H1 (cell line): Measurements from ENCODE around the gene SLC66A1. TPM values are rescaled to one million over a fixed set of nuclear protein-coding genes. Genes with fewer than 3 reads are reported as not detected.

ENCODE experiments used
- BCL11A ChIP-seq, 2 experiments: IDR thresholded peaks; one replicate each; pipeline ENCODE4 v1.6.1; 2011; ENCODE audit warnings: low read depth in 2 of 2, low read length in 2 of 2, mild to moderate bottlenecking in 2 of 2
- GABPA ChIP-seq: IDR thresholded peaks from 2 replicates; pipeline ENCODE4 v1.6.1; 2011; ENCODE audit warnings: mild to moderate bottlenecking, low read length, moderate library complexity, borderline replicate concordance; ENCODE audit not compliant: insufficient read depth
- JUN ChIP-seq: IDR thresholded peaks from 2 replicates; pipeline ENCODE4 v1.6.1; 2011; ENCODE audit warnings: low read depth, mild to moderate bottlenecking, improper control_type of control experiment, low read length
- POU5F1 ChIP-seq: IDR thresholded peaks from 2 replicates; pipeline ENCODE4 v1.6.1; 2011; ENCODE audit warnings: low read depth, mild to moderate bottlenecking, low read length, moderate library complexity
- RNF2 ChIP-seq: fragments of 200-900, 300-1000 bp; sonication (generic); IDR thresholded peaks from 2 replicates; pipeline ENCODE4 v1.7.1; 2016; ENCODE audit warnings: borderline replicate concordance, low read depth, mild to moderate bottlenecking, antibody characterized with exemption, low read length; ENCODE audit not compliant: poor library complexity, severe bottlenecking; ENCODE audit errors: missing control alignments
- SAP30 ChIP-seq: fragments of 300-600 bp; sonication (generic); IDR thresholded peaks from 2 replicates; pipeline ENCODE4 v1.7.1; 2012; ENCODE audit warnings: low read length, moderate library complexity, mild to moderate bottlenecking, inconsistent platforms; ENCODE audit not compliant: insufficient read depth, insufficient replicate concordance
- TBP ChIP-seq: IDR thresholded peaks from 2 replicates; pipeline ENCODE4 v1.6.1; 2011; ENCODE audit warnings: low read depth, low read length, improper control_type of control experiment
- polyA plus RNA-seq, 7 experiments: library from polyadenylated mRNA; depleted of rRNA in 3 of 7; stranded (reverse) in 5 of 7; unstranded in 2 of 7; fragments of >200 nt in 5 of 7; fragments of 200-250 nt in 2 of 7; gene quantifications; 1 replicate in 5 of 7; 2 replicates in 1 of 7; 4 replicates in 1 of 7; pipeline versions ENCODE4 v1.2.1 to v1.2.3, GENCODE V29; 2011 to 2013; ENCODE audit warnings: missing spikeins in 2 of 7, mixed read lengths in 2 of 7
- total RNA-seq: library from RNA; stranded (reverse); fragmentation: NEBNext Ultra II Directional; extraction: Animal tissue kit (Norgen Biotek cat#: 25700); gene quantifications from 2 replicates; pipeline ENCODE4 v1.2.1, GENCODE V29; 2021

The SLC66A1 gene
- total and polyA plus RNA-seq, 2 of the 8 experiments (the other 6 are each of a cell fraction or from before 2014, with no cell fraction given) = 16.8 to 27.9 TPM

DNA sequence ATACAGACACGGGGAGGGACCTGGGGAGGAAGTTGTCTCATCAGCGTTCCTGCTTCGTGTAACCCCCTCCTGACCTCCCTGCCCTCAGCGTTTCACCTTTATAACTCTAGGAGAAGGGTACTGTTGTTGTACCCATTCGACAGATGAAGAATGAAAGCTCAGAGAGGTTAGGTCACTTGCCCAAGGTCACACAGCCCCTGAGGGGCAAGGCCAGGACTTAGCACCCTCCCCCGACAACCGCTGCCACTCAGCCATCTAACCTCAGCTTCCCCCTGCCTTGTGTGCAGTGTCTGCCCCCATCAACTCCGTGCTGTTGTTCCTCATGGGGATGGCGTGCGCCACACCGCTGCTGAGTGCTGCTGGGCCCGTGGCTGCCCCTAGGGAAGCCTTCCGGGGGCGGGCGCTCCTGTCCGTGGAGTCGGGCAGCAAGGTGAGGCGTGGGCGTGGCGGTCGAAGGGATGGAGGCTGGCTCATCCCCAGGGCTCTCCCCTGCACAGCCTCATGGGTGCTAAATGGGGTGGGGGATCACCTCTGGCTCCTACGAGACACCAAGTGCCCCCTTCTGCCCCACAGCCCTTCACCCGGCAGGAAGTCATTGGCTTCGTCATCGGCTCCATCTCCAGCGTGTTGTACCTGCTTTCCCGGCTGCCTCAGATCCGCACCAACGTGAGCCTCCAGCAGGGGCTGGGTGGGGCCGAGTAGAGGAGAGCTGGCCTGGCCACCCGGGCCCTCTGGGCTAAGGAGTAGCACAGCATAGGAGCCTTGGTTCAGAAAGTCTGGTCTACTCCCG is 14.0 kb downstream of the SLC66A1 start (continued):
- TF ChIP-seq RNF2 (no peak), TBP (no peak), JUN (no peak), GABPA (no peak), POU5F1 (no peak), SAP30 (no peak), BCL11A (IDR thresholded peaks at IDR 0.05; ENCODE audit: low read depth in 2 of 2, low read length in 2 of 2) (no peak)
